Measurements from ENCODE around the gene ATP11A.
A peak's percentile ranks its signal among the peaks of the same experiment; 100 is the strongest.
"Not testable (repeated sequence)": the region's sequence is repeated elsewhere in the genome, so short reads cannot be mapped to it uniquely, and the experiment has no call there.

The ATP11A gene

GRCh38 chr13:112859817-112860190 is 170.0 kb downstream of the ATP11A start:
- DNase-seq: peak; percentile 75
- no peak for TF ChIP-seq CTCF (IDR thresholded peaks at IDR 0.05; ENCODE audit: low read depth, low read length, missing control alignments)
- Histone ChIP-seq H3K36me3 (replicated peaks) (no peaks in the 10 kb centered on the region), H3K4me3 (ENCODE audit: low read depth, low read length) (no peak overlapping the region), H3K27ac (no peak overlapping the region), H3K27me3 (replicated peaks) (no peaks in the 10 kb centered on the region)
- in situ Hi-C loops (cut with HindIII; ENCODE audit: low pct_ligation_motif_present, low sequenced_read_pairs): no loop called here

DNA sequence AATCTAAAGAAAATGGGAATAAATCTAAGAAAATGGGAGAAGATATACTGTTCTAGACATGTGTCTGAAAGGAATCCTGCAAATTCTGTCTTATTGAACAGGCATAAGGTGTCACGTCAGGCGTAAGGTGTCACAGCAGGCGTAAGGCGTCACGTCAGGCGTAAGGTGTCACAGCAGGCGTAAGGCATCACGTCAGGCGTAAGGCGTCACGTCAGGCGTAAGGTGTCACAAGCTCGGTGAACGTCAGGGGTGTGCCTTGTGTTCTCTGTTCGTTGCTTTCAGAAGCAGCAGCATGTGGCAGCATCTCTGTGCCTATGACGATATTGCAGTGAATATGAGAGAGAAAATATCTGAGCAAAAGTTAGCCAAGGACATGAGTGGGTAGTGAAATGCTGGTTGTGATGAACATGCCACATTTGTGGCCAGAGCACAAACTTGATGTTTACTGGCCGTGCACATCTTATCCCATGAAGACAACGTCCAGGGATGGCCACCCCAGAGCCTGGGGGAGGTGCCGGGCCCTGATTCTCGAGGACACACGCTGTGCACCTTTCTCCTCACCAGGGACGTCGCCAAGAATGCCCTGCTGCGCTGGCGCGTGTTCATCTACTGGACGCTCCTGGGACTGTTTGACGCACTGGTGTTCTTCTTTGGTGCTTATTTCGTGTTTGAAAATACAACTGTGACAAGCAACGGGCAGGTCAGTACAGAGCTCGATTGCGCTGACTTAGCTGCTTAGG is 172.2 kb downstream of the ATP11A start:
- in situ Hi-C loops (cut with HindIII; ENCODE audit: low pct_ligation_motif_present, low sequenced_read_pairs): no loop called here
- TF ChIP-seq CTCF (IDR thresholded peaks at IDR 0.05; ENCODE audit: low read depth, low read length, missing control alignments): no peak
- DNase-seq: no peak
- Histone ChIP-seq H3K27ac (no peak overlapping the region), H3K36me3 (replicated peaks) (no peaks in the 10 kb centered on the region), H3K27me3 (replicated peaks) (no peaks in the 10 kb centered on the region), H3K4me3 (ENCODE audit: low read depth, low read length) (no peak overlapping the region)

- DNase-seq; H3K27me3 ChIP-seq (replicated peaks); H3K4me3 ChIP-seq (ENCODE audit: low read depth, low read length); in situ Hi-C loops (cut with HindIII; ENCODE audit: low pct_ligation_motif_present, low sequenced_read_pairs); H3K36me3 ChIP-seq (replicated peaks); H3K27ac ChIP-seq: not testable (repeated sequence)
Measured at GRCh38 chr13:112863356-112863755, 173.5 kb downstream of the ATP11A start.

- in situ Hi-C loops (cut with HindIII; ENCODE audit: low pct_ligation_motif_present, low sequenced_read_pairs); H3K27me3 ChIP-seq (replicated peaks); H3K27ac ChIP-seq; H3K36me3 ChIP-seq (replicated peaks); H3K4me3 ChIP-seq (ENCODE audit: low read depth, low read length); DNase-seq: not testable (repeated sequence)
Measured at GRCh38 chr13:112865478-112865877, 175.6 kb downstream of the ATP11A start.

DNA sequence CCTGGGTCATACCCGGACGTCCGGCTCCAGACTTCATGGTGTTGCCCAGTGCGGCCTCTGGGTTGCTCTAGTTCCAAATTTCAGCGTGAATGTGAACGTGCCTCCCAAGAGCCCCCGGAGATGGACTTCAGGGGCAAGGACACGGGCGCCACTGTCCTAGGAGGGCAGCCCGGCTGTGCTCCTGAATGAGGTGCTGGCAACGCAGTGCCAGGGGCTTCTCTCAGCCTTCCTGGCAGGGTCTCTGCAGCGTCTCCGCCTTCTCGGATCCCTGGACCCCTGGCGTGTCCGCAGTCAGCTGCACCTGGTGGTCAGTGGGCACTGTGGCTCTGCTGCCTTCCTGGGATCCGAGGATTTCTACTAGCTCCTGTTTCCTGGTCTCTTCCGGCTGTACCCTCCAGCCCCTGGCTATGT is 177.5 kb downstream of the ATP11A start:
- TF ChIP-seq CTCF (IDR thresholded peaks at IDR 0.05; ENCODE audit: low read depth, low read length, missing control alignments): no peak
- no peaks in the 10 kb centered on the region for H3K36me3 ChIP-seq (replicated peaks)
- no peaks in the 10 kb centered on the region for H3K27me3 ChIP-seq (replicated peaks)
- no peak for DNase-seq
- no peak overlapping the region for H3K27ac ChIP-seq
- no peak overlapping the region for H3K4me3 ChIP-seq (ENCODE audit: low read depth, low read length)
- in situ Hi-C loops (cut with HindIII; ENCODE audit: low pct_ligation_motif_present, low sequenced_read_pairs): no loop called here

DNA sequence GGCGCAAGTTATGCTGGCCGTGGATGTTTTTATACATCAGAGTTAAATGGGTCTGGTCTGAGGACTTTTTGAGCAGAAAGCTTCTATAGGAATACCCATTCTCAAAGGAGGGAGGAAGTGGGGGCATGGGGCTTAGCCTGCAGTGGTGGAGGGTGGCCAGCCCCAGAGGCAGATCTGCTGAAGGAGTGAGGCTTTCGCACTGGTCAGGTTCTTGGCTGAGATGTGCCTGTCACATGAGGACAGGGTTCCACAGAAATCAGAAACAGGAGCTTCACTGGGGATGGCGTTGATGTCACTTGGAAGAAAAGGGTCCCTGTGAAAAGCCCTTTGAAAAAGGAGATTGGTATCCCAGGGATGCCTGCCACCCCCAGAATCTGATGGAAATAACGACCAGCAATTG is 178.5 kb downstream of the ATP11A start:
- Histone ChIP-seq H3K36me3 (replicated peaks) (no peaks in the 10 kb centered on the region), H3K27ac (no peak overlapping the region), H3K4me3 (ENCODE audit: low read depth, low read length) (no peak overlapping the region), H3K27me3 (replicated peaks) (no peaks in the 10 kb centered on the region)
- no peak for TF ChIP-seq CTCF (IDR thresholded peaks at IDR 0.05; ENCODE audit: low read depth, low read length, missing control alignments)
- DNase-seq: no peak
- in situ Hi-C loops (cut with HindIII; ENCODE audit: low pct_ligation_motif_present, low sequenced_read_pairs): no loop called here

All from brain microvascular endothelial cell (primary cell).